Keratinocyte (primary cell): ENCODE results near the gene DCHS2. TPM values are rescaled to one million over a fixed set of nuclear protein-coding genes. Genes with fewer than 3 reads are reported as not detected.

Experiments used
- DNase-seq: peaks from one replicate; pipeline ENCODE4 v3.0.0-alpha.2; 2011; ENCODE audit warnings: low read depth, missing footprints, low spot score
- FAIRE-seq: peaks from 2 replicates; lab custom pipeline; 2011; peaks lifted over from hg19 to GRCh38; lab: Jason Lieb, UNC
- H2AFZ ChIP-seq: 2 replicates; pipeline ENCODE4 v1.6.0; 2012; ENCODE audit warnings: low read length, control low read depth, inconsistent platforms; ENCODE audit not compliant: control insufficient read depth
- H3K27ac ChIP-seq: 2 replicates; pipeline ENCODE4 v1.5.1; 2011; ENCODE audit warnings: low read length; ENCODE audit not compliant: control insufficient read depth, insufficient read depth
- H3K27me3 ChIP-seq: 3 replicates; pipeline ENCODE4 v1.6.0; 2011; ENCODE audit warnings: low read length; ENCODE audit not compliant: control insufficient read depth, insufficient read depth; ENCODE audit errors: extremely low read depth
- H3K36me3 ChIP-seq, 2 experiments: 2 replicates in 1 of 2; 3 replicates in 1 of 2; pipeline ENCODE4 v1.5.1; 2011; ENCODE audit warnings: low read length in 2 of 2, mild to moderate bottlenecking in 1 of 2; ENCODE audit not compliant: control insufficient read depth in 2 of 2, insufficient read depth in 2 of 2; ENCODE audit errors: extremely low read depth in 1 of 2
- H3K4me1 ChIP-seq: 3 replicates; pipeline ENCODE4 v1.5.1; 2011; ENCODE audit warnings: low read length; ENCODE audit not compliant: control insufficient read depth, insufficient read depth; ENCODE audit errors: extremely low read depth
- H3K4me2 ChIP-seq: 3 replicates; pipeline ENCODE4 v1.6.0; 2011; ENCODE audit warnings: low read depth, low read length; ENCODE audit not compliant: control insufficient read depth, insufficient read depth; ENCODE audit errors: extremely low read depth
- H3K4me3 ChIP-seq, 3 experiments: fragments of 200-600 bp in 1 of 3; sonication (generic) in 1 of 3; 2 replicates in 2 of 3; 3 replicates in 1 of 3; pipeline ENCODE4 v1.5.1; 2011 to 2016; ENCODE audit warnings: low read length in 3 of 3, mild to moderate bottlenecking in 3 of 3, control low read depth in 2 of 3, inconsistent platforms in 1 of 3, low read depth in 1 of 3, mixed read lengths in 1 of 3, mixed run types in 1 of 3, moderate library complexity in 1 of 3; ENCODE audit not compliant: control insufficient read depth in 2 of 3, insufficient read depth in 2 of 3; ENCODE audit errors: extremely low read depth in 1 of 3
- H3K79me2 ChIP-seq: 2 replicates; pipeline ENCODE4 v1.6.0; 2012; ENCODE audit warnings: low read length; ENCODE audit not compliant: control insufficient read depth, insufficient read depth
- H3K9ac ChIP-seq: 3 replicates; pipeline ENCODE4 v1.6.0; 2011; ENCODE audit warnings: low read length; ENCODE audit not compliant: control insufficient read depth, insufficient read depth; ENCODE audit errors: extremely low read depth
- H3K9me1 ChIP-seq: 3 replicates; pipeline ENCODE4 v1.6.0; 2011; ENCODE audit warnings: low read length; ENCODE audit not compliant: control insufficient read depth, insufficient read depth; ENCODE audit errors: extremely low read depth
- H3K9me3 ChIP-seq: 2 replicates; pipeline ENCODE4 v1.5.1; 2012; ENCODE audit warnings: low read depth, low read length; ENCODE audit not compliant: control insufficient read depth
- H4K20me1 ChIP-seq: 3 replicates; pipeline ENCODE4 v1.6.0; 2011; ENCODE audit warnings: low read length; ENCODE audit not compliant: control insufficient read depth, insufficient read depth; ENCODE audit errors: extremely low read depth
- CTCF ChIP-seq, 3 experiments: IDR thresholded peaks in 1 of 3; conservative IDR thresholded peaks in 1 of 3; optimal IDR thresholded peaks in 1 of 3; 2 replicates in 2 of 3; 3 replicates in 1 of 3; pipeline versions ENCODE3 to v1.5.1; 2011; ENCODE audit warnings: low read length in 3 of 3, mild to moderate bottlenecking in 3 of 3, moderate library complexity in 2 of 3, control low read depth in 1 of 3, inconsistent platforms in 1 of 3; ENCODE audit not compliant: insufficient read depth in 2 of 3; ENCODE audit errors: extremely low read depth in 1 of 3
- EZH2 ChIP-seq: IDR thresholded peaks from one replicate; pipeline ENCODE4 v1.6.1; 2012; ENCODE audit warnings: inconsistent platforms, mild to moderate bottlenecking, low read length, moderate library complexity
- dilution Hi-C: fragments of 300-500 bp; cut with MboI; formaldehyde crosslinking; loops from one replicate; pipeline ENCODE4 v1.7.0; 2020; ENCODE audit warnings: low sequenced_read_pairs; ENCODE audit not compliant: extremely low pct_ligation_motif_present
- polyA plus RNA-seq, 5 experiments: library from polyadenylated mRNA; depleted of rRNA in 3 of 5; stranded (reverse) in 3 of 5; stranded (forward) in 1 of 5; unstranded in 1 of 5; fragments of >200 nt; gene quantifications; 1 replicate in 1 of 5; 2 replicates in 3 of 5; 3 replicates in 1 of 5; pipeline versions ENCODE4 v1.2.1 to v1.2.3, GENCODE V29; 2011 to 2012; ENCODE audit warnings: missing spikeins in 2 of 5, low read depth in 1 of 5, low replicate concordance in 1 of 5

The DCHS2 gene
- polyA plus RNA-seq, 1 donor (not counting 4 experiments of a cell fraction or from before 2014, with no cell fraction given) = 0.01 TPM

GRCh38 chr4:154294652-154295350, 196.8 kb downstream of the DCHS2 start:
- H3K4me3 ChIP-seq = no peak overlapping the region
- H3K79me2 ChIP-seq = no peaks in the 10 kb centered on the region
- no peaks in the 10 kb centered on the region for H3K36me3 ChIP-seq
- no peaks in the 10 kb centered on the region for H4K20me1 ChIP-seq
- dilution Hi-C loops = no loop called here
- no peaks in the 10 kb centered on the region for H3K27me3 ChIP-seq
- no peak overlapping the region for H3K4me2 ChIP-seq
- no peaks in the 10 kb centered on the region for H3K4me1 ChIP-seq
- H3K9ac ChIP-seq = no peak overlapping the region
- H3K9me1 ChIP-seq = no peaks in the 10 kb centered on the region
- no peak for TF ChIP-seq CTCF (optimal IDR thresholded peaks at IDR 0.05 in 1 of 3, IDR thresholded peaks at IDR 0.05 in 1 of 3, conservative IDR thresholded peaks at IDR 0.05 in 1 of 3; ENCODE audit: extremely low read depth in 1 of 3, insufficient read depth in 2 of 3, low read length in 3 of 3)
- TF ChIP-seq EZH2 = no peak
- H3K9me3 ChIP-seq = no peaks in the 10 kb centered on the region
- DNase-seq (no peak), FAIRE-seq (no peak)
- no peak overlapping the region for H3K27ac ChIP-seq
- H2AFZ ChIP-seq = no peak overlapping the region

- Histone ChIP-seq H3K27ac (no peak overlapping the region), H3K79me2 (no peaks in the 10 kb centered on the region), H3K9ac (no peak overlapping the region), H3K9me3 (no peaks in the 10 kb centered on the region), H3K36me3 (no peaks in the 10 kb centered on the region), H3K27me3 (no peaks in the 10 kb centered on the region), H4K20me1 (no peaks in the 10 kb centered on the region), H3K4me2 (no peak overlapping the region), H3K4me1 (no peaks in the 10 kb centered on the region), H2AFZ (no peak overlapping the region), H3K4me3 (no peak overlapping the region), H3K9me1 (no peaks in the 10 kb centered on the region)
- DNase-seq (no peak), FAIRE-seq (no peak)
- dilution Hi-C loops = no loop called here
- no peak for TF ChIP-seq EZH2
- TF ChIP-seq CTCF (optimal IDR thresholded peaks at IDR 0.05 in 1 of 3, IDR thresholded peaks at IDR 0.05 in 1 of 3, conservative IDR thresholded peaks at IDR 0.05 in 1 of 3; ENCODE audit: extremely low read depth in 1 of 3, insufficient read depth in 2 of 3, low read length in 3 of 3) = no peak
Measured at GRCh38 chr4:154293427-154293826, 198.2 kb downstream of the DCHS2 start.
